GM21723 (cell line): ENCODE results near the gene ACSF2.

Experiments
- ATAC-seq: cut with Tn5 transposase; IDR thresholded peaks from one replicate; pipeline ENCODE4 v1.9.1; 2021; ENCODE audit warnings: mild to moderate bottlenecking, moderate library complexity; ENCODE audit not compliant: unreplicated experiment

ACSF2 gene

DNA sequence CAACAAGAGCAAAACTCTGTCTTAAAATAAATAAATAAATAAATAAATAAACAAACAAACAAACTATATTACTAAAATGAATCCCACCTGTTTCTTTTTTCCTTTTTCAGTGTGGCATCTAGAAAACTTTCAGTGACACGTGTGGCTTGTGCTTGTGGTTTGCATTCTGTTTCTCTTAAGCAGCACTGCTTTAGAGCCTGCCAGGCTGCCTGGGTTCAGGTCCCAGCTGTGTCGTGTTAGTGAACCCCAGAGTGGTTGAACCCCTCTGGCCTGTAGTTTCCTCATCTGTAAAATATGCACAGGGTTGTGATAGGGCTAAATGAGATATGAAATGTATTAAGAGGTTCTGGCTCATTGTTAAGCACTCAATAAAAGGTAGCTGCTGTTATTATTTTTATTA lies 94.5 kb downstream of the ACSF2 start:
- ATAC-seq, result no peak

GRCh38 chr17:50521514-50521913 lies 95.5 kb downstream of the ACSF2 start:
- ATAC-seq, result no peak

GRCh38 chr17:50522766-50523165 lies 96.7 kb downstream of the ACSF2 start:
- ATAC-seq, result no peak

DNA sequence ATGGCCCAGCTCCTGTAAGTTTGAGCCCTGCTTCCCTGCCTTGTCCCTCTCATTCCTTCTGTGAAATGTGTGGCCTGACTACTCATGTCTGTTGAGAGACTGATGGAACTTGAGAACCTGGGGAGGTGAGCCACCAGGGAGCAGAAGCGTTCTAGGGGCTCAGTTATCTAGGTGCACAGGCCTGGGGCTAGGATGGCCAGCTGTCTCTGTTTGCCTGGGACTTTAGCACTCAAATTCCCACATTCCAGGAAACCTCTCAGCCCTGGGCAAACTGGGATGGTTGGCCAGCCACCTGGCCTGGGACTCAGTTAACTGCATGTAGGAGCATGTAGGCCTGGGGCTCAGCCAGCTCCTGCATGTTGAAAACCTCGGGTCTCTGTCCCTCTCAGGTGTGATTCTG lies 97.2 kb downstream of the ACSF2 start:
- no peak for ATAC-seq
